HG02759 (cell line): ENCODE measurements around the gene SYMPK.
A peak's percentile ranks its signal among the peaks of the same experiment; 100 is the strongest.
"Not testable (repeated sequence)": the region's sequence is repeated elsewhere in the genome, so short reads cannot be mapped to it uniquely, and the experiment has no call there.

Experiments
- ATAC-seq: cut with Tn5 transposase; IDR thresholded peaks from one replicate; pipeline ENCODE4 v1.9.1; 2021; ENCODE audit warnings: mild to moderate bottlenecking, moderate library complexity; ENCODE audit not compliant: unreplicated experiment

The SYMPK gene

GRCh38 chr19:45809643-45810159, 53.2 kb downstream of the SYMPK start:
- ATAC-seq: no peak

- no peak for ATAC-seq
Measured at GRCh38 chr19:45805719-45806118, 57.2 kb downstream of the SYMPK start.

GRCh38 chr19:45804959-45805230, 58.1 kb downstream of the SYMPK start:
- ATAC-seq: no peak

- ATAC-seq: no peak
Measured at GRCh38 chr19:45804140-45804958, 58.6 kb downstream of the SYMPK start.

- no peak for ATAC-seq
Measured at GRCh38 chr19:45801603-45802175, 61.3 kb downstream of the SYMPK start.

GRCh38 chr19:45800070-45800553, 62.8 kb downstream of the SYMPK start:
- no peak for ATAC-seq

- ATAC-seq: not testable (repeated sequence)
Measured at GRCh38 chr19:45799541-45799940, 63.4 kb downstream of the SYMPK start.

- no peak for ATAC-seq
Measured at GRCh38 chr19:45798995-45799517, 63.9 kb downstream of the SYMPK start.

- no peak for ATAC-seq
Measured at GRCh38 chr19:45794627-45795026, 68.3 kb downstream of the SYMPK start.

GRCh38 chr19:45793876-45794275, 69.1 kb downstream of the SYMPK start:
- no peak for ATAC-seq

- no peak for ATAC-seq
Measured at GRCh38 chr19:45793178-45793564, 69.8 kb downstream of the SYMPK start.

- peak; percentile 95 for ATAC-seq
Measured at GRCh38 chr19:45792470-45793177, 70.3 kb downstream of the SYMPK start, which contains the start of gene DMWD. Gene DMWD, minus strand, starts transcription at chr19:45792845. Its CDS starts 89 bp downstream, at chr19:45792756.

- no peak for ATAC-seq
Measured at GRCh38 chr19:45791744-45792469, 71.0 kb downstream of the SYMPK start.

- no peak for ATAC-seq
Measured at GRCh38 chr19:45790942-45791341, 72.0 kb downstream of the SYMPK start.

- no peak for ATAC-seq
Measured at GRCh38 chr19:45789035-45789786, 73.7 kb downstream of the SYMPK start.

GRCh38 chr19:45786533-45786894, 76.4 kb downstream of the SYMPK start:
- no peak for ATAC-seq

GRCh38 chr19:45785781-45786532, 77.0 kb downstream of the SYMPK start:
- no peak for ATAC-seq

- no peak for ATAC-seq
Measured at GRCh38 chr19:45785097-45785496, 77.8 kb downstream of the SYMPK start.

GRCh38 chr19:45784096-45784495, 78.9 kb downstream of the SYMPK start:
- ATAC-seq: no peak
